Calu3 (cell line): Measurements from ENCODE around the gene SLC35F1. TPM values are rescaled to one million over a fixed set of nuclear protein-coding genes. Genes with fewer than 3 reads are reported as not detected.

Experiments
- BruUV-seq: library from RNA; stranded (reverse); fragments of 400-500 nt; replicated peaks from 2 replicates; lab custom pipeline; 2021; lab: Mats Ljungman, UMichigan
- CTCF ChIA-PET: fragments of 300-600 bp; sonication (Branson Sonifier 250); formaldehyde crosslinking; loops from one replicate; lab custom pipeline; 2022; ENCODE audit warnings: antibody characterized with exemption; lab: Charles Lee
- DNase-seq: peaks from one replicate; pipeline ENCODE4 v3.0.0; 2022
- H3K27ac Mint-ChIP-seq: one replicate; pipeline ENCODE4 v1.8.0; 2022; ENCODE audit warnings: mixed read lengths; ENCODE audit not compliant: unreplicated experiment
- H3K27me3 Mint-ChIP-seq: one replicate; pipeline ENCODE4 v1.8.0; 2022; ENCODE audit warnings: mixed read lengths; ENCODE audit not compliant: unreplicated experiment
- H3K36me3 Mint-ChIP-seq: one replicate; pipeline ENCODE4 v1.8.0; 2022; ENCODE audit warnings: mild to moderate bottlenecking, moderate library complexity, mixed read lengths; ENCODE audit not compliant: insufficient read depth, unreplicated experiment
- H3K4me1 Mint-ChIP-seq: one replicate; pipeline ENCODE4 v1.8.0; 2022; ENCODE audit warnings: mild to moderate bottlenecking, low read depth, mixed read lengths; ENCODE audit not compliant: unreplicated experiment
- H3K4me3 Mint-ChIP-seq: one replicate; pipeline ENCODE4 v1.8.0; 2022; ENCODE audit warnings: mild to moderate bottlenecking, low read depth, moderate library complexity, mixed read lengths; ENCODE audit not compliant: unreplicated experiment
- H3K9me3 Mint-ChIP-seq: one replicate; pipeline ENCODE4 v1.8.0; 2022; ENCODE audit warnings: low read depth, mixed read lengths; ENCODE audit not compliant: unreplicated experiment
- intact Hi-C: fragments of 100-400 bp; cut with micrococcal nuclease; formaldehyde crosslinking; loops from one replicate; pipeline ENCODE4 v1.10.0; 2022; ENCODE audit not compliant: unreplicated experiment
- total RNA-seq: library from RNA; stranded (reverse); gene quantifications from 2 replicates; pipeline ENCODE4 v1.2.3, GENCODE V29; 2022
- TF ChIP-seq, protein P1 (sequence below): fragments of 200-600 bp; IDR thresholded peaks from one replicate; pipeline ENCODE4 v1.8.0; 2022; ENCODE audit warnings: antibody characterized with exemption; ENCODE audit not compliant: unreplicated experiment

The SLC35F1 gene
- total RNA-seq, 1 experiment from 2014 or later: not detected

DNA sequence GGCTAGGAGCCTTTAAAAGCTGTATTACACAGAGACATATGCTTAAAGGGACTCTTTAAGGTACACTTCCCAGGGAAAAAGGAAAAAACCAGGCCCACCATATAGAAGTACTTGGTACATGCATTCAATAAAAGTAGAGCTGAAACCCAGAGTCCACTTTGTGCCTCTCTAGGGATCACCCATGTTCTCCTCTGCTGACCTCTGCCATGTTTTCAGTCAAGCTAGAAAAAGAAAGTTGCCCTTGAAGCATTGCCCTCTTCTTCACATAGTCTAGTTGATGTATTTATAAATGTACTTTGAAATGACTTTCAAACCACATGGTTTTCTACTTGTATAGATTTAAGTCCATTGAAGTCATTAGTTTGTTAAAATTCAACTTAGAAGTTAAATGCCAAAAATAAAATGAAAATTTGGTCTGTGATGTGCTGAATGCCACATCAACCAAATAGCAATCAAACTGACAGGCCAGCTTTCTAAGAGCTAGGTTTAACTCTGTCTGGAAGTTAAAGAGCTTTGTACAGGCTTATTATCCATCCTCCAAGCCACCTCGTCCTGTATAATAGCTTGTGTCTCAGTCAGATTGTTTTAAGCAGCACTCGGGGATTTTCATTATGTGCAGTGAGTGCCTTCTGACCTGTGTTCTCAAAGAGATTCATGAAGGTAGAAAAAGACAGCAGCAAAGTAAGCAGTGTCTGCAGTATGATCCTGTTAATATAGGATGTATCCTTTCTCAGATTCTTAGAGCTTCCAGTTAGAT is 402.5 kb downstream of the SLC35F1 start:
- DNase-seq: no peak
- CTCF ChIA-PET: interaction anchor here (0.7 kb wide), 1 partner anchor 555 kb away, joined by 3 read pairs; no protein-coding TSS in a partner anchor
- TF ChIP-seq, protein P1, sequence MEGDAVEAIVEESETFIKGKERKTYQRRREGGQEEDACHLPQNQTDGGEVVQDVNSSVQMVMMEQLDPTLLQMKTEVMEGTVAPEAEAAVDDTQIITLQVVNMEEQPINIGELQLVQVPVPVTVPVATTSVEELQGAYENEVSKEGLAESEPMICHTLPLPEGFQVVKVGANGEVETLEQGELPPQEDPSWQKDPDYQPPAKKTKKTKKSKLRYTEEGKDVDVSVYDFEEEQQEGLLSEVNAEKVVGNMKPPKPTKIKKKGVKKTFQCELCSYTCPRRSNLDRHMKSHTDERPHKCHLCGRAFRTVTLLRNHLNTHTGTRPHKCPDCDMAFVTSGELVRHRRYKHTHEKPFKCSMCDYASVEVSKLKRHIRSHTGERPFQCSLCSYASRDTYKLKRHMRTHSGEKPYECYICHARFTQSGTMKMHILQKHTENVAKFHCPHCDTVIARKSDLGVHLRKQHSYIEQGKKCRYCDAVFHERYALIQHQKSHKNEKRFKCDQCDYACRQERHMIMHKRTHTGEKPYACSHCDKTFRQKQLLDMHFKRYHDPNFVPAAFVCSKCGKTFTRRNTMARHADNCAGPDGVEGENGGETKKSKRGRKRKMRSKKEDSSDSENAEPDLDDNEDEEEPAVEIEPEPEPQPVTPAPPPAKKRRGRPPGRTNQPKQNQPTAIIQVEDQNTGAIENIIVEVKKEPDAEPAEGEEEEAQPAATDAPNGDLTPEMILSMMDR: no peak
- H3K4me3 Mint-ChIP-seq: no peak overlapping the region
- no peak overlapping the region for H3K27ac Mint-ChIP-seq
- H3K9me3 Mint-ChIP-seq: no peaks in the 10 kb centered on the region
- no peaks in the 10 kb centered on the region for H3K36me3 Mint-ChIP-seq
- no peaks in the 10 kb centered on the region for H3K27me3 Mint-ChIP-seq
- intact Hi-C loops: no loop called here
- BruUV-seq: no TSS peak
- no peaks in the 10 kb centered on the region for H3K4me1 Mint-ChIP-seq

DNA sequence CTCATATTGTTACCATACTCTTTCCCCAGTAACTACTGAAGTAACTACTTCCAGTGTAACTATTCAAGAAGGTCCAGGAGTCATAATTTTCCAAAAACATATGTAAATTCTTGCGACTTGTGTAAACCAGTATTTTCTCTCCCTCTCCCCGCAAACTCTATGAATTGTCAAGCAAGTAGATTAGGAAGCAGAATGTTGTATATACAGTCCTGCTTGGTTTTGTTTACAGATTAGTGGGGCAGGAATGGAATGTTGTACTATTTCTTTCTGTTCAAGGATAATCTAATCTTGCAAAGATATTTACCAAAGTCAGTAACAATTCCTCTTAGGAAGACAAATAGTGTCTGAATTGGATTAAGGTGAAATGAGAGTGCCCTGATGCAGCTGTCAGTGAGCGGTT is 406.1 kb downstream of the SLC35F1 start:
- intact Hi-C loops: no loop called here
- no peaks in the 10 kb centered on the region for H3K27me3 Mint-ChIP-seq
- CTCF ChIA-PET: no interaction called here
- TF ChIP-seq, protein P1: no peak
- H3K4me1 Mint-ChIP-seq: no peaks in the 10 kb centered on the region
- no peaks in the 10 kb centered on the region for H3K9me3 Mint-ChIP-seq
- no peak for DNase-seq
- BruUV-seq: no TSS peak
- H3K36me3 Mint-ChIP-seq: no peaks in the 10 kb centered on the region
- no peak overlapping the region for H3K4me3 Mint-ChIP-seq
- no peak overlapping the region for H3K27ac Mint-ChIP-seq

DNA sequence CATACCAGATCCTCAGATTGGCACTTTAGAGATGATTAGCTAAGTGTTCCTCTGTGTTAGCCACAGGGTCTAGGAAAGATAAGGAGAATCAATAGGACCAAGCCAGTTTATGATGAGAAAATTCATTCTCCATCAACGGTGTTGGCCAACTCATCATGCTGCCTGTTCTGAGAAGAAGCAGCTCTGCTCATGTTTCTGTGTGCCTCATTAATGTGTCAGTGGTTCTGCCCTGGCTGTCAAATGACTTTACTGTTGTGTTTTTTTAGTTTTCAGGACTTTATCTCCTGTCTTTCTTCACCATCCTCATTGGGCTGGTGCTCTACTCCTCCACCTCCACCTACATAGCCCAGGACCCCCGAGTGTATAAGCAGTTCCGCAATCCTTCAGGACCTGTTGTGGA is 406.7 kb downstream of the SLC35F1 start:
- H3K27me3 Mint-ChIP-seq: no peaks in the 10 kb centered on the region
- TF ChIP-seq, protein P1: no peak
- no TSS peak for BruUV-seq
- no peak for DNase-seq
- CTCF ChIA-PET: no interaction called here
- no peaks in the 10 kb centered on the region for H3K4me1 Mint-ChIP-seq
- intact Hi-C loops: no loop called here
- H3K9me3 Mint-ChIP-seq: no peaks in the 10 kb centered on the region
- no peak overlapping the region for H3K4me3 Mint-ChIP-seq
- H3K27ac Mint-ChIP-seq: no peak overlapping the region
- no peaks in the 10 kb centered on the region for H3K36me3 Mint-ChIP-seq

- no peaks in the 10 kb centered on the region for H3K27me3 Mint-ChIP-seq
- DNase-seq: no peak
- no peak overlapping the region for H3K4me3 Mint-ChIP-seq
- no TSS peak for BruUV-seq
- no peaks in the 10 kb centered on the region for H3K4me1 Mint-ChIP-seq
- no peaks in the 10 kb centered on the region for H3K9me3 Mint-ChIP-seq
- CTCF ChIA-PET: no interaction called here
- intact Hi-C loops: no loop called here
- no peak overlapping the region for H3K27ac Mint-ChIP-seq
- TF ChIP-seq, protein P1: no peak
- H3K36me3 Mint-ChIP-seq: no peaks in the 10 kb centered on the region
Measured at GRCh38 chr6:118316796-118317384, 409.8 kb downstream of the SLC35F1 start.
